Muscle of arm (tissue), 12 donors: Measurements from ENCODE around the gene SMAD3. TPM values are rescaled to one million over a fixed set of nuclear protein-coding genes. Genes with fewer than 3 reads are reported as not detected.

Experiments used
- DNase-seq: peaks from one replicate; pipeline ENCODE4 v3.0.0-alpha.2; 2013
- polyA plus RNA-seq, 12 donors: library from polyadenylated mRNA; unstranded; fragments of 120-200 nt; gene quantifications; one replicate each; pipeline ENCODE4 v1.2.1, GENCODE V29; 2013; ENCODE audit not compliant: insufficient read length in 12 of 12

SMAD3 gene
- polyA plus RNA-seq, 12 donors: 22.4 to 79.5 (median 26.0) TPM; not detected in 1

- DNase-seq: no peak
Observed at GRCh38 chr15:67158367-67158766, 93.0 kb downstream of the SMAD3 start.

DNA sequence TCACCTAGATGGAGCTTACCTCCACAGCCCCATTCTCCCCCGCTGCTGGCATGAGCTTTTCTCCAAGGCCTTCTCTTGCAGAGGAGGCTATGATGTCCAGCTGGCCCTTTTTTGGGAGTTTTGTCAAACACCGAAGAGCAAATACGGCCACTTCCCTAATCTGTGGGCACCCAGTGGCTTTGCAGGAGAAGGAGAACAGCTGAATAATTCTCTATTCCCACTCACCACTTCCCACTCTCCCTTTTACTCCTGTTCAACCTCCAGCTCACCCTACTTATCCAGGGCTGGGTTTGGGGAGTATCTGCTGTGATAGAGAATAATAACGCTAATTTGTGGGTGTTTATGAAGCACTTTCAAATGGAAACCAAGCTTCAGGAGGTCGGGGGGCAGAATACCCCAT is 96.0 kb downstream of the SMAD3 start:
- no peak for DNase-seq

GRCh38 chr15:67161881-67162280 is 96.5 kb downstream of the SMAD3 start:
- no peak for DNase-seq

DNA sequence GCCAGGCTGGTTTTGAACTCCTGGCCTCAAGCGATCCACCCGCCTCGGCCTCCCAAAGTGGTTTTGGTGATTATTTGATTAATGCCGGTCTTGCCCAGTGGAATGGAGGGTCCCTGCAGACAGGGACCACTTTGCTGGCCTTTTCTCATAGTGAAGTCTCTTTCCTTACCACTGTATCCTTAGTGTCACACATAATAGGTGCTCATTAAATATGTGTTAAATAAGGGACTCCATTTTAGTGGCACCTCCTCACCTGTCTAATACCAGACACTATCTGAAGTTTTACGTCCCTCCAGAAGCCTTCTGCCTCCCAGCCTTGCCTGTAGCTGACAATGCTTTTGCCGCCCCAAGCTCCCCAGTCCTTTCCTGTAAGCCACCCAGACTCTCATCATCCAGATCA is 97.8 kb downstream of the SMAD3 start:
- DNase-seq: no peak

DNA sequence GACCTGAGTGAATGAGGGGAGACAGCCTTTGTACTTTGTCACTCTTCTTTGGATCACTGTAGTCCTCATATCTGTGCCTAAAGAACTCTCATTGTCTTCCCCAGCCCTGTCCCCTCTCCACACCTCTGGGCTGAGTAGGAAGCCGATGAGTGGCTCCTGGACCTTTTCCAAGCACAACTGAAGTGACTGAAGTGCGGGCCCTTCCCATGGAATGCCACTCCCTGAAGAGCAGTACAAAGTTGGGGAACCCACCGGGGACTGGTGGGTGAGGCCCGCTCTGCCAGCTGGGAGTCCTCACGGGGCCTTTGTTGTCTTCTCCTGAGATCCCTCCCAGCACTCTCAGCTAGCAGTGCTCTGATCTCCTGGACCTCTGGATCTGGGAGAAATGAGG is 99.0 kb downstream of the SMAD3 start:
- no peak for DNase-seq

- no peak for DNase-seq
Observed at GRCh38 chr15:67164811-67165253, 99.4 kb downstream of the SMAD3 start.

DNA sequence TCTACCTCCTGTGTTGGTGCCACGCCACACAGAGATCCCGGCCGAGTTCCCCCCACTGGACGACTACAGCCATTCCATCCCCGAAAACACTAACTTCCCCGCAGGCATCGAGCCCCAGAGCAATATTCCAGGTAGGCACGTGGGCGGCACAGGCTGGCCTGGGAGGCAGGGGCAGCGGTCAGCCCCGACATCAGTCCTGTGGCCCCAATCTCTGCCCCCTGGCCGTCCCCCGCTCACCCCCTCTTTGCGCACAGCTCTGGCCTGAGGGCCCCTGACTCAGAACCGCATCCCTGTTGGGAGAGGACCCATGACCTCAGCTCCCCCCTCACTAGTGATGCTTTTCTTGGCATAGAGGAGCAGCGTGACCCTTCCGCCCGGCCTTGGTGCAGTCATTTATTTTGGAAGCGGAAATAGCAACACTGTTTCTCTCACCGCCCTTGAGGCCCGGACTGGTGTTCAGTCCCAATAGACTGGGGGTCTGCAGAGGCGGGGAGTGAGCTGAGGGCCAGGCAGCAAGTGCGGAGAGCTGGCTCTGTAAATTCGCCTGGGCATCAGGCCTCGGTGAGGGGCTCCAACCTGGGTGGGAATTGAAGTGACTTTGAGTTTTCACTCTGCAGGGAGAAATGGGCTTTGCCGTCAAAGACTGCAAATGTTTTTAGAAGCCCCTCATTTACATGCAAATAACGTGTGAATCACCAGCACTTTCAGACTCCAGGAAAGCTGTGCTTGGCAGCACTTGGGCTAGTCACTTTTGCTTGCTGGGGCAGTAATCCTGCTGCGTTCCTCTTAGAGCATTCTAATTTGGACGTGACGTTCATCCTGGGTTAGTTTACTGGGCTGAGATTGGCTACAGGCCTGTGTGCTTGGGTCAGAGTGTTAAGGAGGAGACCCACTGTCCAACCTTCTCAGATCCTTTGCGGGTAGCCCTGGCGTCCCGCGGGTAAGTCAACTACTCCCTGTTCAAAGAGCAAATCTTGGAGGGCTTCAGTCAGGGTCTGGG is 100.2 kb downstream of the SMAD3 start:
- no peak for DNase-seq

DNA sequence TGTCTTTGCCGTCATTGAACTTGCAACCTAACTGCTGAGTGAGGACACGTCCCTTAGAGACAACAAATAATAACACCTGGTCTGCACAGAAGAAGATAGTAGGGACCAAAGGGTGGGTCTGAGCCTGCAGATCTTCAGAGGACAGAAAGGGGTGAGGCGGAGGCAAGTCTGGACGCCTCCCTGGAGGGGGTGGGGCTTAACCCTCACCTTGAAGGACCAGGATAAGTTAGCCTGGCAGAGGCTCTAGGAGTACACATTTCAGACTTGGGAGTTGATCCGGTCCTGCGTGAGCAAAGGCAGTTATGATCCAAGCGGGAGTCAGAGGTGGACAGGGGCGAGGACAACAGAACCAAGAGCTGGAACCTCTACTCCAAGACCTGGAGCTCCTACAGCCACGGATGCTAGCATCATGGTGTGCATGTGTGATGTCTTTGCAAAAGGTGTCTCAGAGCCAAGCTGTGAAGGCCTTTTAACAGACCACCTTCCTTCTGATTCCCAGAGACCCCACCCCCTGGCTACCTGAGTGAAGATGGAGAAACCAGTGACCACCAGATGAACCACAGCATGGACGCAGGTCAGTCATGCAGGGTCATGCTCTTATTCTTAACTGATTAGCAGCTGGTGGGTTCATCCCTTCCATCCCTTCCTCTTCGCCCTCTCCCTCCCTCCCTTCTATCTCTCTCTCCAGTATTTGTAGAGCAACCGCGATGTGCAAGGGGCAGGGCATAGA is 101.0 kb downstream of the SMAD3 start:
- DNase-seq: no peak

- no peak for DNase-seq
Observed at GRCh38 chr15:67167091-67167490, 101.7 kb downstream of the SMAD3 start.

DNA sequence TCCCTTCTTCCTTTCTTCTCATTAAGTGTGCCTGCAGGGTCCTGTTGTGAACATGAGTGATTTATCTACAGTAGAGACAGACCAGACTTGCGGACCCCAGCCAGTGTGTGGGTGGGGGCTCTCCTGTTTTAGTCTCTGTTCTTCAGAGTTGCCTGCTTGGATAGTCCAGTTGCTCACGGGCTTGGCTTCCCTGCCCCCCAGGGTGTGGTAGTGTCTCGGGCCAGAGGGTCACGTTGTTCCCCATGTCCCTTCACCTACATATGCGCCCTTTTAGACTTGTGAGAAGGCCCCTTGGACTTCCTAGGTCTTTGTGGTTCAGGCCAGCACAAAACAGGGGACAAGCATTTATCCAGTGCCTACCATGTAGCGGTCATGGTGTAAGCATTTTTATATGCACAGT is 103.3 kb downstream of the SMAD3 start:
- DNase-seq: no peak

- DNase-seq: no peak
Observed at GRCh38 chr15:67170143-67170925, 104.9 kb downstream of the SMAD3 start.

GRCh38 chr15:67171471-67171870 is 106.1 kb downstream of the SMAD3 start:
- DNase-seq: no peak

DNA sequence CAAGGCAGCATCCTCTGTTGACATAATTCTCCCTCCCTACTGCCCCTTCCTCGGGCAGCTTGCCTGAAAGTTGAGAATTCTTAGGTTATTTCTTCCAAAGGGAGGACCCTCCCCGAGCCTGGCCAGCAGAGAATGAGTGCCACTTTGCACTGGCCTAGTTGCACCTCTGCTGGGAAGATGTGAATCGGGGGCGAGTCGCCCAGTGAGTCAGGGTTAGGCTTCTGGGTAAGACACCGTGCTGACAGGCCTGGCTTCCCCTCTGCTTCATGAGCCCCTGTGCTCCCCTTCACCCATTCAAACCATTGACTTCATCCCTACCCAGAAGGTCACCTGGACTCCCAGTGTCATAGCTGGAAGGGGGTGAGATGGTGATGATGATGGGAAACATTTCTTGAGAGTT is 106.8 kb downstream of the SMAD3 start:
- no peak for DNase-seq

DNA sequence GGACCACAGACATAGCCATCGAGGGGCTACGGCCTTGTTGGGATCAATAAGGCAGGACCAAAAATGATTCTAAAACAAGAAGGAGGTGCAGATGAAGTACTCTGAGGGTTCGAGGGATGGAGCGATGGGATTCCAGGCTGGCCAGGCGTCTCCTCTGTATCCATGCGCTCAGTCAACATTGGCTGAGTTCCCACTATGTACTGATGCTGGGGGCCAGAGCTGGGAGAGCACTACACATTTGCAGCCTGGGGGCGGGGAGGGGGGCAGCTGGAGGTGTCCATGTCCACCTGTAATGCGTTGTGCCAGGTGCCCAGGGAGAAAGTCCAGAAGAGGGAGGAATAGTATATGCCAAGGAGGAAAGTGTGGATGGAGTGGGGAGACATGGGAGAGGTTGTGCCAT is 107.6 kb downstream of the SMAD3 start:
- no peak for DNase-seq

- no peak for DNase-seq
Observed at GRCh38 chr15:67173786-67174185, 108.4 kb downstream of the SMAD3 start.

DNA sequence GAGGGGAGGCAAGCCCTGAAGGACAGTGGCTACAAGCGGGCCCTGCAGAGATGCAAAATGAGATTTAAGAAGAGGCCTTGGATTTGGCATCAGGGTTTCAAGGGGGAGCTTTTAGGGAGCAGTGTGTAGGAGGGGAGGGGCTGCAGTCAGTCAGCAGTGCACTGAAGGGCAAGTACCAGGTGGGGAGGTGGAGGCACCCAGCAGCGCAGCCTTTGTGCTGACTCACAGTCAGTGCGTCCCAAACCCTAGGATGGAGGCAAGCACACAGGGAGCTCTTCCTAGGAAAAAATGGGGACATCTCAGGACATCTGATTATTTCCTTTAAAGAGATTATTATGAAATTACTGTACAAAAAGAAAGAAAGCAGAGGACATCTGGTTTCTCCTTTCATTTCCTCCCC is 109.0 kb downstream of the SMAD3 start:
- no peak for DNase-seq

- no peak for DNase-seq
Observed at GRCh38 chr15:67174864-67175573, 109.6 kb downstream of the SMAD3 start.

DNA sequence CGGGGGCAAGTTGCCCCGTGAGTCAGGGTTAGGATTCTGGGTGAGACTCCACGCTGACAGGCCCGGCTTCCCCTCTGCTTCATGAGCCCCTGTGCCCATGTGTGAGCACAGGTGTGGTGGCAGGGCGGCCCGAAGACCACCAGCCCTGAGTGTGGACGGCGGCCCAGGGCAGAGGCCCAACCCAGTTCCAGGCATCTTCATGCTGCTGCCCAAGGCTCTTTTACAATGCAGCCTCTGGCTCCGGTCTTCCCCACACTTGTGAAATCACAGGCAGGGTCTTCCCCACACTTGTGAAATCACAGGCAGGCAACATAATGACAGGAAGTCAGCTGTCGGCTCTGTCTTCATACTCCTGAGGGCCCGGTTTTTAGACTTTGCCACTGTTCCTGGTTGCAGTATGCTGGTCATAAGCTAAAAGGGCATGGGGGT is 110.3 kb downstream of the SMAD3 start:
- DNase-seq: no peak

DNA sequence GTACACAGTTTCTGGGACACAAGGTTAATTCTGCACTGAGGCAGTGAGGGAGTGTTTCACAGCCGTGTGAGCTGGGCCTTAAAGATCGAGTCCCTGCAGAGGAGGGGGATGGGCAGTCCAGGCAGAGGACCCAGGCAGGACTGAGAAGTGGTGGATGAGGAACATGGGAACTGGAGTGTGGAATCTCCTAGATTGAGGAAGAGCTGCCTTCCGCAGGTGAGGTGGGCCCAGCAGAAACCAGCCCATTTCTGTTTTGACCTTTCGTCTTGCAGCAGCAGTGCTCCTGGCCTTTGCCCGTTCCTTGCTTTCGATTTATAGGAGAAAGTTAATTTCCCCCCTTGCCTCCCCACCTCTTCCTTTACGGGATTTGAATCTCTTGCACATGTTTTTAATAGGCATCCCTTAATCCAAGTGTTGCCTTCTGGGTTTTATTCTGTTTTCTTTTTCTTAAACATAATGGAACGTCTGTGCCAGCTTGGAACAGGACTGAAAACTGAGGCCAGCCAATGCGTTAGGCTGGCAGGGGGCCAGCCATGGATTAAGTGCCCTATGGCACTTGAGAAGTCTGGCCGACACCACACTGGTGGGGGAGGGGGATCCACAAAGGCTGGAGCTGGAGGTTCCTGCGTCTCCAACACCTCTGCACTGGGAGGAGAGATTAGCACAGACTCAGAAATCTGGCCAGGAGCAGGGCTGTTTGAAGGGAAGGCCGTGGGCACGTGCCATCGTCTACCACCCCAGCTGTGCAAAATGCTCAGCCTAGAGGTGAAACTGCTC is 111.0 kb downstream of the SMAD3 start:
- no peak for DNase-seq

- DNase-seq: no peak
Observed at GRCh38 chr15:67177752-67178151, 112.3 kb downstream of the SMAD3 start.
